Fibroblast of the aortic adventitia (primary cell): ENCODE measurements around the gene ZGRF1. TPM values are rescaled to one million over a fixed set of nuclear protein-coding genes. Genes with fewer than 3 reads are reported as not detected.
A peak's percentile ranks its signal among the peaks of the same experiment; 100 is the strongest.
"Not testable (repeated sequence)": the region's sequence is repeated elsewhere in the genome, so short reads cannot be mapped to it uniquely, and the experiment has no call there.

Experiments
- DNase-seq: peaks from one replicate; pipeline ENCODE4 v3.0.0-alpha.2; 2010; ENCODE audit warnings: low read depth
- H3K4me3 ChIP-seq: 2 replicates; pipeline ENCODE4 v1.5.1; 2011; ENCODE audit warnings: low read depth, mild to moderate bottlenecking, control low read depth, low read length, moderate library complexity
- total RNA-seq: library from RNA; depleted of rRNA; stranded (reverse); fragments of >200 nt; gene quantifications from 2 replicates; pipeline ENCODE4 v1.2.3, GENCODE V29; 2012; ENCODE audit warnings: low replicate concordance
- TF ChIP-seq, protein P1 (sequence below): IDR thresholded peaks from 2 replicates; pipeline ENCODE4 v1.5.1; 2011; ENCODE audit warnings: mild to moderate bottlenecking, low read length, control low read depth, inconsistent platforms; ENCODE audit not compliant: insufficient read depth

The ZGRF1 gene
- total RNA-seq, 1 donor, result 26.1 TPM

DNA sequence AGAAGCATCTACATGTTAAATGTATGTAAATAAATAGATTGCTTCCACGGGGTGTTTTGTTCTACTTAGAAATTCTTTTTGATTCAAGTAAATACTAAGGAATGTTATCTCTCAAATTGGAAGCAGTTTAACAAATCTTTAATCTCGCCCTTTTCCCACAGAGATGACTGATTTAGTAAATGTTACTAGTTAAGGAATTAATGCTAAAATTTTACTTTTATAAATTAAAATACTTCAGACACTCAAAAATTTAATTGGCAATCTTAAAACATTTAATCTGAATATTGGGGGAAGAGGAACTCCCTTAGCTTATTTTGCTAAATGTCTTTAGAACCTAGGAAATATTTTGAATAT, 12.3 kb upstream of the ZGRF1 start:
- no peak overlapping the region for H3K4me3 ChIP-seq
- DNase-seq, result no peak
- TF ChIP-seq, protein P1, sequence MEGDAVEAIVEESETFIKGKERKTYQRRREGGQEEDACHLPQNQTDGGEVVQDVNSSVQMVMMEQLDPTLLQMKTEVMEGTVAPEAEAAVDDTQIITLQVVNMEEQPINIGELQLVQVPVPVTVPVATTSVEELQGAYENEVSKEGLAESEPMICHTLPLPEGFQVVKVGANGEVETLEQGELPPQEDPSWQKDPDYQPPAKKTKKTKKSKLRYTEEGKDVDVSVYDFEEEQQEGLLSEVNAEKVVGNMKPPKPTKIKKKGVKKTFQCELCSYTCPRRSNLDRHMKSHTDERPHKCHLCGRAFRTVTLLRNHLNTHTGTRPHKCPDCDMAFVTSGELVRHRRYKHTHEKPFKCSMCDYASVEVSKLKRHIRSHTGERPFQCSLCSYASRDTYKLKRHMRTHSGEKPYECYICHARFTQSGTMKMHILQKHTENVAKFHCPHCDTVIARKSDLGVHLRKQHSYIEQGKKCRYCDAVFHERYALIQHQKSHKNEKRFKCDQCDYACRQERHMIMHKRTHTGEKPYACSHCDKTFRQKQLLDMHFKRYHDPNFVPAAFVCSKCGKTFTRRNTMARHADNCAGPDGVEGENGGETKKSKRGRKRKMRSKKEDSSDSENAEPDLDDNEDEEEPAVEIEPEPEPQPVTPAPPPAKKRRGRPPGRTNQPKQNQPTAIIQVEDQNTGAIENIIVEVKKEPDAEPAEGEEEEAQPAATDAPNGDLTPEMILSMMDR, result no peak

DNA sequence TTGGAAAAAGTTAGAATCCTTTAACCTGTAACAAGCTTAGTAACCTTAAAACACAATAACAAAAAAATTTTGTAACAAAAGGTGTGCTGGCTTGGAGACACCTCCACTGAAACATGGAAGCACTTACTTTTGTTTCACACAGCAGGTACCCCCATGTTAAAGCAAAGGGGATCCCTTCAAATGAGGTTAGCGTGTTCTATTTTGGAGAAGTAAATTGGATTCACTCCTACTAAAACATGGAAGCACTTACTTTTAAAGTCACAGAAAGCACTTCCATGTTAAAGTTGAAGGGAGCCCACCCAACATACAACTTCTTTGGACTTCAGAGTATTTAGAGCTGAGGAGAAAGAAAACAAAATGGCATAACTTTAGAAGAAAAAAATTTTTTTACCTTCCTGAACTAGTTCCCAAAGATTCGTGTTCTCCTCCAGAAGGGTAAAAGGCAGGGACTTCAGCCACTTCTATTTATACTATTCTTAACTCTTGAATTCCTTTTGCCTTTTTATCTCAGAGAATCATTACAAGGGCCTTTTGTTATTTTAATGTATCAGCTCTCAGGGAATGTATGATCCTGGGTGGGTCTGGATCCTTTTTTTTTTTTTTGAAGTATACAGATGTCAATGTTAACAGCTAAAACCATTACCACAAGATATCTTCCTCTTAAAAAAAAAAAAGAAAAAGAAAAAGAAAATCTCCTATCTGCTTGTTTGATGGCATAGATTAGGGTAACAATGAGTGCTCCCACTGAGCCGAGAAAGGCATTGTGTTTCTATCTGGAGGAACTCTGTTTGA, 11.8 kb upstream of the ZGRF1 start:
- TF ChIP-seq, protein P1, result no peak
- H3K4me3 ChIP-seq, result no peak overlapping the region
- DNase-seq, result peak; percentile 43

GRCh38 chr4:112647785-112648184, 11.1 kb upstream of the ZGRF1 start:
- no peak overlapping the region for H3K4me3 ChIP-seq
- DNase-seq, result peak; percentile 10
- TF ChIP-seq, protein P1, result no peak

DNA sequence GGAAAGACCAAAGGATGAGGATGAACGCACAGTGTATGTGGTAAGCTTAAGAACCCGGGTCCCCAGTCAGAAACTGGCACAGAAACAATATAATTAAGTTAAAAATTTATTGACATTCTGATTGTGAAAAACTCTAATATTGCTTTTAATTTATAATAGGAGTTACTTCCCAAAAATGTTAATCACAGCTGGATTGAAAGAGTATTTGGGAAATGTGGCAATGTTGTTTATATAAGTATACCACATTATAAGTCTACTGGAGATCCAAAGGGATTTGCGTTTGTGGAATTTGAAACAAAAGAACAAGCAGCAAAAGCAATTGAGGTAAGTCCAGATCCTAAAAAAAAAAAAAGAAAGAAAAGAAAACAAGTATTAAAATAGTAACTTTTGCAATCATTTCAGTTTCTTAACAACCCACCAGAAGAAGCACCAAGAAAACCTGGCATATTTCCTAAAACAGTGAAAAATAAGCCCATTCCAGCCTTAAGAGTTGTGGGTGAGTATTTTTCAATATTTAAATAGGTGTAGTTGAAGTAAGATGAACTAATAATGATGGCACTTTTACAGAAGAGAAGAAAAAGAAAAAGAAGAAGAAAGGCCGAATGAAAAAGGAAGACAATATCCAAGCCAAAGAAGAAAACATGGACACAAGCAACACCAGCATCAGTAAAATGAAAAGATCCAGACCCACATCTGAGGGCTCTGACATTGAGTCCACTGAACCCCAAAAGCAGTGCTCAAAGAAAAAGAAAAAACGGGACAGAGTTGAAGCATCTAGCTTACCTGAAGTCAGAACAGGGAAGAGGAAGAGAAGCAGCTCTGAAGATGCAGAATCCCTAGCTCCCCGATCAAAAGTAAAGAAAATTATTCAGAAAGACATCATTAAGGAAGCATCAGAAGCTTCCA, 10.2 kb upstream of the ZGRF1 start:
- no peak overlapping the region for H3K4me3 ChIP-seq
- TF ChIP-seq, protein P1, result no peak
- no peak for DNase-seq

GRCh38 chr4:112645541-112646329, 9.0 kb upstream of the ZGRF1 start:
- TF ChIP-seq, protein P1, result no peak
- H3K4me3 ChIP-seq, result no peak overlapping the region
- no peak for DNase-seq

GRCh38 chr4:112644595-112645535, 8.2 kb upstream of the ZGRF1 start:
- DNase-seq, result not testable (repeated sequence)

More at GRCh38 chr4:112644595-112645535, 8.2 kb upstream of the ZGRF1 start:
- H3K4me3 ChIP-seq, result not testable (repeated sequence)
